GM20000 (cell line): ENCODE data around the gene EXOC6B.

Experiments
- DNase-seq: peaks from one replicate; pipeline ENCODE4 v3.0.0; 2012; ENCODE audit warnings: low spot score
- CTCF ChIP-seq: IDR thresholded peaks from 2 replicates; pipeline ENCODE4 v1.5.1; 2012; ENCODE audit warnings: mild to moderate bottlenecking, control low read depth; ENCODE audit errors: extremely low read depth, missing control alignments

Gene EXOC6B

GRCh38 chr2:72204156-72204785 lies 621.6 kb downstream of the EXOC6B start:
- no peak for TF ChIP-seq CTCF
- peak; percentile 23 for DNase-seq

- DNase-seq = no peak
- no peak for TF ChIP-seq CTCF
Measured at GRCh38 chr2:72198532-72199241, 627.1 kb downstream of the EXOC6B start.

GRCh38 chr2:72193723-72194122 lies 632.1 kb downstream of the EXOC6B start:
- DNase-seq = no peak
- TF ChIP-seq CTCF = no peak

GRCh38 chr2:72191441-72191840 lies 634.4 kb downstream of the EXOC6B start:
- DNase-seq = no peak
- no peak for TF ChIP-seq CTCF

- TF ChIP-seq CTCF = no peak
- DNase-seq = no peak
Measured at GRCh38 chr2:72185206-72185605, 640.6 kb downstream of the EXOC6B start.

- no peak for DNase-seq
- TF ChIP-seq CTCF = no peak
Measured at GRCh38 chr2:72183466-72183865, 642.4 kb downstream of the EXOC6B start.

- no peak for DNase-seq
- no peak for TF ChIP-seq CTCF
Measured at GRCh38 chr2:72183016-72183415, 642.8 kb downstream of the EXOC6B start.
